KOPT-K1 (cell line): ENCODE measurements around the gene METTL26.

ENCODE experiments used
- H3K27ac ChIP-seq: fragments of 200-600 bp; sonication (generic); 2 replicates; pipeline ENCODE4 v1.5.1; 2016; ENCODE audit warnings: antibody characterized with exemption, mild to moderate bottlenecking, low read depth, low read length; ENCODE audit not compliant: poor library complexity, severe bottlenecking
- H3K36me3 ChIP-seq: fragments of 200-600 bp; sonication (generic); 2 replicates; pipeline ENCODE4 v1.5.1; 2017; ENCODE audit warnings: antibody characterized with exemption, mild to moderate bottlenecking, low read length, moderate library complexity; ENCODE audit not compliant: insufficient read depth
- H3K9me3 ChIP-seq: fragments of 200-600 bp; sonication (generic); 2 replicates; pipeline ENCODE4 v1.5.1; 2017; ENCODE audit warnings: antibody characterized with exemption, low read length, mild to moderate bottlenecking; ENCODE audit not compliant: insufficient read depth, poor library complexity, severe bottlenecking

The METTL26 gene

DNA sequence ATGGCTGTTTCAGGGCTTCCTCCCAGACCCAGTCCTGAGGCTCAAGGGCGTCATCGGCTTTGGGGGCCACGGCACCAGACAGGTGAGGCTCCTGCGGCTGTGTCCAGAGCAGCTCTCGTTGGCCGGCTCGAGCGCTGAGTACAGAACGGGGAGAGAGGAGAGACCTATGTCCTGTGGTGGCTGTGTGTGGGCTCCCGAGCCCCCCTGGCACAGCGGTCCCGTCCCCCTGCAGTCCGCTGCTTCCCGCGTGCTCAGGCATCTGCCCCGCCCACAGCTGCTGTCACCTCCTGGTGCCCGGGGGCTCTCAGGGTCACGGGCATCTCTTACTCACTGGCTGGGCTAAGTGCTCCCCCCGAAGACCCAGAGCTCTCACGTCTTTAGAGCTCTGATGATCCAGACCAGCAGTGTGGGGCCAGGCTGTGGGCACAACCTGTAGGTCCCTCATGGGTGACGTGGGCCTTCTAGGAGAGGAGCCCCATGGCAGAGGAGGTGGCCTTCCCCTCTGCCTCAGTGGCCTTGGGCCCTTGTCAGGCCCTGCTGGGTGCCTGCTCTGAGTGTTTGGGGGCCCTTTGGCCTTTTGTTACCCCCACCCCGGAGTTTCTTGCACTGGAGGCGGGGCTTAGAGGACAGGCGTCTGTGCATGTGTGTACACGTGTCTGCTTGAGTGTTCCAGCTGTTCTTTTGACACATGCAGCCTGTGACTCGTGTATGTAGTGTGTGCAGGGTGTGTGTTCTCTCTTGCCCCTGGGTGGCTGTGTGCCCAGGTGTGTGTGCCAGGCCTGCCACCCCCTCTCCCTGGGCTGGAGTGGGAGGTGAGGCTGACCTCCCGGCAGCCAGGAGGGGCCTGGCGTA lies 16.6 kb upstream of the METTL26 start:
- Histone ChIP-seq H3K36me3 (peaks cover 53% of the 10 kb centered on the region; the same call in 1 of the 2 replicates), H3K27ac (no peak overlapping the region), H3K9me3 (no peaks in the 10 kb centered on the region)

DNA sequence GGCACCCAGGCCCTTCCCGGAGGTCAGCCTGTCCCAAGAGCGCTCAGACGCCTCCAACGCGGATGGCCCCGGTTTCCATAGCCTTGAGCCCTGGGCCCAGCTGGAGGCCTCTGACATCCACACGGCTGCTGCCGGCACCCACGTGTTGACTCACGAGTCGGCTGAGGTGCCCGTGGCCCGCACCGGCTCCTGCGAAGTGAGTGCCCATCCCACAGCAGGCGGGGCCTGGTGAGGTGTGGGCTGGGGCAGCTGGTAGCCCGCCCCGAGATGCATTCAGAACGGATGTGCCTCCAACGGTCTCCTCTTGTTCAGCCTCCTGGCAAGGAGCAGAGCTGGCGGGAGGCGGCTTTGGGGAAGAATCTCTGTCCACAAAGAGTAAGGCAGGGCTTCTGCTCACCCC lies 15.7 kb upstream of the METTL26 start:
- Histone ChIP-seq H3K9me3 (no peaks in the 10 kb centered on the region), H3K36me3 (peaks cover 45% of the 10 kb centered on the region; the same call in 1 of the 2 replicates), H3K27ac (no peak overlapping the region)

DNA sequence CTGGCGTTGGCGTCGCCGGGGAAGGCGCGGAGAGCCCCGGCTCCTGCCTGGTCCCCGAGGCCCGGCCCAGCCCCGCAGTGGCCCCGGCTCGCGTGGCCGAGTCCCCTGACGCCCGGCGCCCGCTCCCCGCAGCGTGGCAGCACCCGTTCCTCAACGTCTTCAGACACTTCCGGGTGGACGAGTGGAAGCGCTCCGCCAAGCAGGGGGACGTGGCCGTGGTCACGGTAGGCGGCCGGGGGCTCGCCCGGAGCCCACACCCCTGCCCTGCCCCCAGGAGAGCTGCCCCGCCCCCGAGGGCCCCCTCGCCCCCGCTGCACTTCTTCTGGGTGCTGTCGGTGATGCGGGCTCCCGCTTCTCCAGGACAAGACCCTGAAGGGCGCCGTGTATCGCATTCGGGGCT lies 13.5 kb upstream of the METTL26 start:
- peaks cover 23% of the 10 kb centered on the region; the same call in 1 of the 2 replicates for H3K36me3 ChIP-seq
- H3K27ac ChIP-seq: peak overlapping the region; percentile 83

DNA sequence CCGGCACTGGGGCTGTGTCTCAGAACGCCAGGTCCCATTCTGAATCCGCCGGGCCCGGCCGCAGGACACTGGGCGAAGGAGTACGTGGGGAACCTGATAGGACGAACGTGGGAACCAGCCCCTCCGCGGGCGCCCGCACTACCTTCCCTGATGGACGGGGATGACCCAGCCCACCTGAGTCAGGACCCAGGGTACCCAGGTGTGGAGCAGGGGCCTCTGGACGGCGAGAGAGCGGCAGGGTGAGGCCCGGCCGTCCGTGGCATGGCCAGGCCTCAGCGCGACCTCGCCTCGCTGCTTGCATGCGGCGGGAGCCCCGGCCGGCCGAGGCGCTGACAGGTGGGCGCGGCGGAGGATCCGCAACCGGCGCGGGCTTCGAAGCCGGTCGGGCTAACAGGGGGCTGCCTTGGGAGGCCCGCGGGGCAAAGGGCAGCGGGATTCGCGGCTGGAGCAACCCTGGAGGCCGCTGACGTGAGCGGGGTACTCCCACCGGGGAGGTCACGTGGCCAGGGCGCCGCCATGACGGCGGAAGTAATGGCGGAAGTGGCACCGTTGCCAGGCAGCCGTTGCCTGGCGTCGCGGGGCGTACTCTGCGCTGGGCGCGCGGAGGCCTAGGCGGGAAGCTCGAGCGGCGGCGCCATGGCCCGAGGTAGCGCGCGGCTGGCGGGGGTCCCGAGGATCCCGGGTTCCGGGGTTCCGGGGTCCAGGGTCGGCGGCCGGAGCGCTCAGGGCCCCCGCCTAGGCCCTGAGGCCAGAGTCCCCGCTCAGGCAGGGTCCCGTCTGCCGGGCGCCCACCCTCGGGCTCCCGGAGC lies 12.9 kb upstream of the METTL26 start, which contains the start of gene WDR90:
WDR90 (plus strand) TSS at position 585 of the 809 bp plus-strand sequence; CDS start at position 637, 52 bp downstream.
- Histone ChIP-seq H3K9me3 (no peaks in the 10 kb centered on the region), H3K36me3 (peaks cover 22% of the 10 kb centered on the region; the same call in 1 of the 2 replicates), H3K27ac (peak within 1 kb of the TSS; percentile 83)

More for the DNA sequence above, 13.5 kb upstream of the METTL26 start:
- H3K9me3 ChIP-seq: no peaks in the 10 kb centered on the region

DNA sequence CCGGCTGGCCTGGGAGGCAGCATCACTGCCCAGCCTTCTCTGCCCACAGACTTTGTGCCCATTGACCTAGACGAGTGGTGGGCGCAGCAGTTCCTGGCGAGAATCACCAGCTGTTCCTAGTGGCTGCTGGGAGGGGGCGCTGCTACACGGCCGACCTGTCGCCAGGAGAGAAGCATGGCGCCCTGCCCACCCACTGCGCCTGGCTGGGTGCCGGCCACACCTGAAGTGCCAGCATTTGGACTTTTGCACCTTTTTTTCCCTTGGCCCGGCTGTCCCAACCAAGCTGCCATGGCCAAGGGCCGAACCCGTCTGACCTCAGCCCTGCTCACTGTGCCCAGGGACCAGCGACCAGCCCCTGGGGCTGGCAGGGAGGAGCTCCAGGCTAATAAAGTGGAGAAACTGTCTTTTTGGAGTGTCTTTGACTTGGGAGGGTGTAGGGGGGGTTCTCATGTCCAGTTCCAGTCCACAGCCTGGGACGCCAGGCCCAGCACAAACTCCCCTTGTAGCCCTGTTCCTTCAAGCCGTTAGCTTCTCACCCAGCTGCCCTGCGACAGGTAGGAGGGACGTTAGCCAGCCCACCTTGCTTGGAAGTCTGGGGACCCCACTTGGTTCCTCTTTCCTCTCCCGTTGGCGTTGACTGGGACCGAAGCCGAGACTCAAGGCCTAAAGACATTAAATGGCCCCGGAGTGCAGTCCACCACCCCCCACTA lies 12.1 kb upstream of the METTL26 start:
- H3K36me3 ChIP-seq: peaks cover 15% of the 10 kb centered on the region; the same call in 1 of the 2 replicates
- H3K27ac ChIP-seq: peak overlapping the region; percentile 83
- no peaks in the 10 kb centered on the region for H3K9me3 ChIP-seq

DNA sequence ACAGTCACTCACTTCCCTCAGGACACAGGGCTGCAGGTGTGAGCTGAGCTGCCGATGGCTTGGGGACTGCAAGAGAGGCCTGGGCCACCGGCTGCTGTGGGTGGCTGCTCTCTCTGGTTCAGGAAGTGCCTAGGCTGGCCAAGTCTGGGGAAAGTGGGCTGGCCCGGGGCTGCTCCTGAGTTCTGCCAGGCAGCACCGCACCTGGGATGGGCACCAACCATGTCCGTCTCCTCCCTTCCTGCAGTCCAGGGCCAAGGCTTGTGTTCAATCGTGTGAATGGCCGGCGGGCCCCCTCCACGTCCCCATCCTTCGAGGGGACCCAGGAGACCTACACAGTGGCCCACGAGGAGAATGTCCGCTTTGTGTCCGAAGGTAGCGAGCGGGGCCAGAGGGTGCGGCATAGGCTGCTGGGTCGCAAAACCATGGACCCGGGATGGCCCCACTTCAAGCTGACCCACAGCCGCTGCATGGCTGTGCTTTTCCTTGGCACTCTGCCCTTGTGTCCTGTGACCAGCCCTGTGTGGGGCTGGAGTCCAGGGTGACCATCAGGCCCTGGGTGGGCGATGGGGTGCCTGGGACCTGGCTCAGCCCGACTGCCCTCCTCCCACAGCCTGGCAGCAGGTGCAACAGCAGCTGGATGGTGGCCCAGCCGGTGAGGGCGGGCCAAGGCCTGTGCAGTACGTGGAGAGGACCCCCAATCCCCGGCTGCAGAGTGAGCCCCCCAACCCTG lies 11.2 kb upstream of the METTL26 start:
- H3K36me3 ChIP-seq: peaks cover 7% of the 10 kb centered on the region; the same call in 1 of the 2 replicates
- H3K27ac ChIP-seq: no peak overlapping the region
- no peaks in the 10 kb centered on the region for H3K9me3 ChIP-seq

DNA sequence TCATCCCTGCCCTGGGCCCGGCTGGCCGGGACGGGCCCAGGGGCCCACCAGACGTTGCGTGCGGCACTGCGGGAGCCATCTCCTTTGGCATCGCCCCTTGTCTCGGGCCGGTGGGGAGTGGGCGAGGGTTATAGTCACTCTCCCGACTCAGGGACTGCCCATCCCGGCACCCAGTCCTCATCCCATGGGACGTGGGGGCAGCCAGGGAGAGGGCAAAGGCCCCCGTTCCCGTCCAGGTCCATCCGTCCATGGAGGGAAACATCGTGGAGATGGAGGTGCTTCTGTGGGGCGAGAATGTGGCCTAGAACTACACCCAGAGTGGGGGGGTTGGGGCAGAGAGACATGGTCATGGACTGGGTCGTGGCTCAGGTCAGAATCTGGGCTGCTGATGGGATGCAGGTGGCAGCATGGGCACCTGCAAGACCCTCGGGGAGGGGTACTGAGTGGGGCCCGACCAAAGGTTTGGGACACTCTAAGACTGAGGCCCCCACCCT lies 10.6 kb upstream of the METTL26 start:
- H3K27ac ChIP-seq: no peak overlapping the region
- H3K9me3 ChIP-seq: no peaks in the 10 kb centered on the region
- H3K36me3 ChIP-seq: peaks cover under 1% of the 10 kb centered on the region; the same call in 1 of the 2 replicates

DNA sequence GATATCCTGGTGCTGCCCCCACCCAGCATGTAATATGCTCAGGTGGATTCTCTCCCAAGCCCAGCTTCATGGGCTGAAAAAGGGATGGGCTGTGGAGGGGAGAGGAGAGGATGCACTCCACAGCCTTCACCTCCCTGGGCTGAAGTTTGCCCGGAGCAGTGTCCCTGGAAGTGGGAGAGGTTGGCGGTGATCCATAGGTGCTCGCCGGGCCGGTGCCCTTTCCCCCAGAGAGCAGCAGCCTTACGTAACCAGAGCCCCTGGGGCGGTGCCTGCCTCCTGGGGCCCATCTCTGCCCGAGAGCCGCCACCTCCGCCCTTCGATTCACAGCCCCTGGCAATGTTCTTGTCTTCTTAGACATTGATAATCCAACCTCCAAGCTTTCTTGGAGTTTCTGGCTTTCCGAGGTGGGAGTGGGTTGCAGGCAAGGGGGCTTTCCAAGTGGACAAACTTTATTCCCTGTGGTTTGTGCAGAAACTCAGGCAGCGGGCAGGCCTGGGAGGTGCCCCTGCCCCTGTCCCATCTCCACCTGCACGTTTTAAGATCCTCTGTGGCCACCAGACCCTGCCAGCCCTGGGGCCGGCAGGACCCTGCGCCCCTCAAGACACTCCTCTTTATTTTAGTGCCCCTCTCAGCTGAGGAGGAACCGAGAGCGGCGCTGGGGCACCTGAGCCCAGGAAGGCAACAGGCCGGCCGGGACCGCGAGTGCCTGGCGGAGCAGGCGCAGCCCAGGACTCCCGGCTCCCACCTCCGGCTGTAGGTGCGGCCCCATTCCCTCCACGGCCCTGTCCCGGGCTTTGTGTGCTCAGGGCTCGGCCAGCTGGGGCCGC lies 10.0 kb upstream of the METTL26 start:
- no peak overlapping the region for H3K27ac ChIP-seq
- H3K36me3 ChIP-seq: no peaks in the 10 kb centered on the region
- no peaks in the 10 kb centered on the region for H3K9me3 ChIP-seq

DNA sequence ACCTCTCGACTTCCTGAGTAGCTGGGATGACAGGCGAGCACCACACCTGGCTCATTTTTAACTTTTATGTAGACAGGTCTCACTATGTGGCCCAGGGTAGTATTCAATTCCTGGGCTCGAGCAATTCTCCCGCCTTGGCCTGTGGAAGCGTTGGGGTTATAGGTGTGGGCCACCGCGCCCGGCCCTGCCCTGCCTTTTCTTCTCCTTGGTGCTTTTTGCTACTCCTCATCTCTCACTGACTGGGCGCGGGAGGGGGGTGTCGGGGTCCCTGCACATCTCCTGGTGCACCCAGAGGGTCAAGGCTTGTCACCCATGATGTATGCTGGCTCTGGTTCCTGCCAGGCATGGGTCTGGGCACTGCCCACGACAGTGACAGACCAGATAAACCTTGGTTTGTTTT lies 8.5 kb upstream of the METTL26 start:
- H3K27ac ChIP-seq: no peak overlapping the region
- no peaks in the 10 kb centered on the region for H3K9me3 ChIP-seq
- no peaks in the 10 kb centered on the region for H3K36me3 ChIP-seq

DNA sequence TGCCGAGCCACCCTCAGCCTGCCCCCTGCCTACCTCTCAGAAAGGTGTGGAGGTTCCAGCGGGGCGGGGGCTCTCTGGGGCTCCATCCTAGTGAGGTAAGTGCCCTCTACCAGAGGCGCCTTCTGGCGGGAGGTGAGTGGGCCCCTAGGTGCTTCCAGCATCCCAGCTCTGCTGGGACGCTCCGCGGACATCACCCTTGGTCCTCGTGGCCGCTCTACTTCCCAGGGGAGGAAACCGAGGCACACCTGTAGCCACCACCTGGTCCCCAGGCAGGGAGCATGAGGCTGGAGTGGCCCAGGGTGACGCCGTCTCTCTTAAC lies 6.9 kb upstream of the METTL26 start:
- Histone ChIP-seq H3K9me3 (no peaks in the 10 kb centered on the region), H3K36me3 (no peaks in the 10 kb centered on the region), H3K27ac (no peak overlapping the region)

DNA sequence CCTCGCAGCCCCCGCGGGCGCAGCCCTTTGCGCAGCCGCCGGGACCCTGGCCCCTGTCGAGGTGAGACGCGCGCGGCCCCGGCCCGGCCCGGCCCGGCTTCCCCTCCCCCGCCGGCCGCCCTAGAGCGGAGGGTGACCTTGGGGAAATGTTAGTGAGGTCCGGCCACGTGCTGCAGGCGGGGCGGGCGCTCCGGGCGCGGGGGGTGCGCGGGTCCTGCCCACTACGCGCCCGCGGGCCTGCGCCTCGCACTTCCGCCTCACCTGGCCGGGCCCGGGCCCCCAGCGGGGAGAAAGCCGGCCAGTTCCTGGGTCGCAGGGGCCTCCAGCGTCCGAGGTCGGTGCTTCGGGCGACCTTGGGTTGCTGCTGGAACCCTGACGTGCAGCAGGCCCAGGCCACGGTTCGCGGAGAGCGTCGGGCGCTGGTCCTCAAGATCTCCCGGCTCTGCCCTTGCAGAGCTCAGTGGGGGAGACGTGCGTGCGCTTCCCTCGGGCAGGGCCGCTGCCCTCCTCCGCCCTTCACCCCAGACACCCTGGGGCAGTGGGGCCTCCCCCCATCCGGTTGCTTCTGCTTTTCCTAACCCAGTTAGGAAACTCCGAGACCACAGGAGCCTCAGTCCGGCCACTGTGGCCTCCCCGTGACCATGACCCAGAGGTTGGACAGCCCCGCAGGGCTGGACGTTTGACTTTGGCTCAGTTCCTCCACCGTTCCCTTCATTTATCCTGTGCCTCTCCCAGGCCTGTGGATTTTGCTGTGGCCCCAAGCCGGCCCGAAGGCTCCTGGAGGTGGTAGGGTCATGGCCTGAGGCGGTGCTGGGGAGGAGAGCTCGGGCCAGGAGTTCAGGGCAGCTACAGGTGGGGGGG lies 6.3 kb upstream of the METTL26 start:
- Histone ChIP-seq H3K27ac (no peak overlapping the region), H3K9me3 (no peaks in the 10 kb centered on the region), H3K36me3 (no peaks in the 10 kb centered on the region)

DNA sequence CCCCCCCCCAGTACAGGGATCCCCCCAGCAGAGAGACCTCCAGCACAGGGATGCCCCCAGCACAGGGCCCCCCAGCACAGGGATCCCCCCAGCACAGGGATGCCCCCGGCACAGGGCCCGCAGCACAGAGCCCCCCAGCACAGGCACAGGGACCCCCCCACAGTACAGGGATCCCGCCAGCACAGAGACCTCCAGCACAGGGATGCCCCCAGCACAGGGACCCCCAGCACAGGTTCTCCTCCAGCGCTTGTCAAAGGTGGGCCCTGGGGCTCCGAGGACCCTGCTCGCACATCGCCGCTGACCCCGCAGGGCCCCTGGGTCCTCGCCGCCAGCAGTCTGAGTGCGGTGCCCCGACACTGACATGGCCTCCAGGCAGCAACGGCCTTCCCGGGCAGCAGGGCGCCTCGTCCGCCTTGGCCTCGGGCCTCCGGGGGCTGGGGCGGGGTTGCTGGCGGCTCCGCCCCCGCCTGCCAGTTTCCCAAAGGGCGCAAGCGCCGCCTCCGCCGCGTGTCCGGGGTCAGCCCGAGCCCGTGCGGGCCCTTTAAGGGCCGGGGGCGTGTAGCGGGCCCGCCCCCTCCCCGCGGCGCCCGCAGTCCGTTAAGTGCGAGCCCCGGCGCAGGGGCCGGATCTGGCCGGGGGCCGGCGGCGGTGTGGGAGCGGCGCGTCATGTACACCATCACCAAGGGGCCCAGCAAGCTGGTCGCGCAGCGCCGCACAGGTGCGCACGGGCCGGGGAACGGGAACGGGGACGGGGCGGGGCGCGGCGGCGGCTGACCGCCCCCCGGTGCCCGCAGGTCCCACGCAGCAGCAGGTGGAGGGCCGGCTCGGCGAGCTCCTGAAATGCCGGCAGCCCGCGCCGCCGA lies 5.5 kb upstream of the METTL26 start, which contains the start of gene MCRIP2:
MCRIP2 (plus strand) TSS at position 503 of the 863 bp plus-strand sequence; CDS start at position 667, 164 bp downstream.
- Histone ChIP-seq H3K9me3 (no peaks in the 10 kb centered on the region), H3K27ac (no peak within 1 kb of the TSS), H3K36me3 (no peaks in the 10 kb centered on the region)
